ENCODE results near the gene OR10H4. TPM values are rescaled to one million over a fixed set of nuclear protein-coding genes. Genes with fewer than 3 reads are reported as not detected.
"Not testable (repeated sequence)": the region's sequence is repeated elsewhere in the genome, so short reads cannot be mapped to it uniquely, and the experiment has no call there.

Gene OR10H4
- total and polyA plus RNA-seq, 12 donors: not detected

GRCh38 chr19:15979293-15979692, 30.5 kb downstream of the OR10H4 start:
- Histone ChIP-seq H3K9me3 (replicated peaks in 1 of 3) (no peaks in the 10 kb centered on the region), H3K4me3 (no peak overlapping the region), H3K27ac (no peak overlapping the region), H3K36me3 (replicated peaks in 1 of 2) (no peaks in the 10 kb centered on the region), H3K27me3 (peaks cover 11% of the 10 kb centered on the region), H3K4me1 (replicated peaks in 1 of 2) (no peaks in the 10 kb centered on the region)
- WGBS, 4 donors: 82 to 94% (median 87%) methylated on average over 3 to 4 of the region's 4 CpGs
- no peak for DNase-seq
- TF ChIP-seq, protein P1, sequence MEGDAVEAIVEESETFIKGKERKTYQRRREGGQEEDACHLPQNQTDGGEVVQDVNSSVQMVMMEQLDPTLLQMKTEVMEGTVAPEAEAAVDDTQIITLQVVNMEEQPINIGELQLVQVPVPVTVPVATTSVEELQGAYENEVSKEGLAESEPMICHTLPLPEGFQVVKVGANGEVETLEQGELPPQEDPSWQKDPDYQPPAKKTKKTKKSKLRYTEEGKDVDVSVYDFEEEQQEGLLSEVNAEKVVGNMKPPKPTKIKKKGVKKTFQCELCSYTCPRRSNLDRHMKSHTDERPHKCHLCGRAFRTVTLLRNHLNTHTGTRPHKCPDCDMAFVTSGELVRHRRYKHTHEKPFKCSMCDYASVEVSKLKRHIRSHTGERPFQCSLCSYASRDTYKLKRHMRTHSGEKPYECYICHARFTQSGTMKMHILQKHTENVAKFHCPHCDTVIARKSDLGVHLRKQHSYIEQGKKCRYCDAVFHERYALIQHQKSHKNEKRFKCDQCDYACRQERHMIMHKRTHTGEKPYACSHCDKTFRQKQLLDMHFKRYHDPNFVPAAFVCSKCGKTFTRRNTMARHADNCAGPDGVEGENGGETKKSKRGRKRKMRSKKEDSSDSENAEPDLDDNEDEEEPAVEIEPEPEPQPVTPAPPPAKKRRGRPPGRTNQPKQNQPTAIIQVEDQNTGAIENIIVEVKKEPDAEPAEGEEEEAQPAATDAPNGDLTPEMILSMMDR (IDR thresholded peaks at IDR 0.05): no peak
- intact Hi-C loops (cut with DNase I): no loop called here

- DNase-seq; intact Hi-C loops (cut with DNase I): not testable (repeated sequence)
- 49 to 60% (median 60%) methylated on average over 6 of the region's 6 CpGs for WGBS, 4 donors
These were observed 37.0 kb downstream of the OR10H4 start for GRCh38 chr19:15985831-15986230.

DNA sequence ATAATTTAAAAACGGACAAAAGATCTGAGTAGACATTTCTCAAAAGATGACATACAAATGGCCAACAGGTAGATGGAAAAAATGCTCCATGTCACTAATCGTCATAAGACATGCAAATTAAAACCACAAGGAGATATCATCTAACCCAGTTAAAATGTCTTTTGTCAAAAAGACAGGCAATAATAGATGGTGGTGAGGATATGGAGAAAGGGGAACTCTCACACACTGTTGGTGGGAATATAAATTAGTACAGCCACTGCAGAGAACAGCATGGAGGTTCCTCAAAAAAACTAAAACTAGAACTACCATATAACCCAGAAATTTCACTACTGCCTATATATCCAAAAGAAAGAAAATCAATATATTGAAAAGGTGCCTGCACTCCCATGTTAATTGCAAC, 37.9 kb downstream of the OR10H4 start:
- TF ChIP-seq, protein P1 (IDR thresholded peaks at IDR 0.05): no peak
- TF ChIP-seq POLR2A (IDR thresholded peaks at IDR 0.05): no peak
- Histone ChIP-seq H3K36me3 (replicated peaks in 1 of 2) (no peaks in the 10 kb centered on the region), H3K27me3 (peaks cover 3% of the 10 kb centered on the region), H3K4me3 (no peak overlapping the region), H3K9me3 (replicated peaks in 1 of 3) (no peaks in the 10 kb centered on the region), H3K4me1 (replicated peaks in 1 of 2) (no peaks in the 10 kb centered on the region), H3K27ac (no peak overlapping the region)
- DNase-seq: no peak
- intact Hi-C loops (cut with DNase I): no loop called here
- WGBS, 4 donors: 40 to 58% (median 48%) methylated on average over 2 of the region's 2 CpGs

More at GRCh38 chr19:15985831-15986230, 37.0 kb downstream of the OR10H4 start:
- not testable (repeated sequence) for H3K36me3 ChIP-seq (replicated peaks in 1 of 2); H3K4me3 ChIP-seq; H3K9me3 ChIP-seq (replicated peaks in 1 of 3); H3K27ac ChIP-seq; H3K27me3 ChIP-seq; H3K4me1 ChIP-seq (replicated peaks in 1 of 2)

- no peaks in the 10 kb centered on the region for H3K4me1 ChIP-seq (replicated peaks in 1 of 2)
- H3K4me3 ChIP-seq: no peak overlapping the region
- DNase-seq: no peak
- no peak for TF ChIP-seq POLR2A (IDR thresholded peaks at IDR 0.05)
- TF ChIP-seq, protein P1 (IDR thresholded peaks at IDR 0.05): no peak
- H3K27ac ChIP-seq: no peak overlapping the region
- WGBS, 4 donors: 5 to 38% (median 33%) methylated on average over 3 of the region's 3 CpGs
- intact Hi-C loops (cut with DNase I): no loop called here
- H3K9me3 ChIP-seq (replicated peaks in 1 of 3): no peaks in the 10 kb centered on the region
- H3K27me3 ChIP-seq: peaks cover 3% of the 10 kb centered on the region
- no peaks in the 10 kb centered on the region for H3K36me3 ChIP-seq (replicated peaks in 1 of 2)
These were observed 41.1 kb downstream of the OR10H4 start for GRCh38 chr19:15989889-15990288.

GRCh38 chr19:15991602-15992001, 42.8 kb downstream of the OR10H4 start:
- TF ChIP-seq, protein P1 (IDR thresholded peaks at IDR 0.05): no peak
- no peak for TF ChIP-seq POLR2A (IDR thresholded peaks at IDR 0.05)
- Histone ChIP-seq H3K27me3 (peaks cover 3% of the 10 kb centered on the region), H3K36me3 (replicated peaks in 1 of 2) (no peaks in the 10 kb centered on the region), H3K27ac (no peak overlapping the region), H3K4me3 (no peak overlapping the region), H3K9me3 (replicated peaks in 1 of 3) (no peaks in the 10 kb centered on the region), H3K4me1 (replicated peaks in 1 of 2) (no peaks in the 10 kb centered on the region)
- DNase-seq: no peak
- intact Hi-C loops (cut with DNase I): no loop called here
